Ectodermal cell (in vitro differentiated cells): ENCODE results near the gene TMCC3.

Source experiments
- H3K27ac ChIP-seq: 2 replicates; pipeline ENCODE4 v1.7.0; 2013; ENCODE audit warnings: mild to moderate bottlenecking, low read depth, low read length; ENCODE audit not compliant: insufficient read depth, poor library complexity, severe bottlenecking
- H3K27me3 ChIP-seq: 2 replicates; pipeline ENCODE4 v1.7.0; 2013; ENCODE audit warnings: mild to moderate bottlenecking, low read length; ENCODE audit not compliant: insufficient read depth, control insufficient read depth, poor library complexity, severe bottlenecking
- H3K36me3 ChIP-seq: one replicate; pipeline ENCODE4 v1.7.0; 2013; ENCODE audit warnings: low read length; ENCODE audit not compliant: control insufficient read depth, insufficient read depth
- H3K4me1 ChIP-seq: one replicate; pipeline ENCODE4 v1.7.0; 2013; ENCODE audit warnings: low read length; ENCODE audit not compliant: control insufficient read depth, insufficient read depth
- H3K4me3 ChIP-seq: 2 replicates; pipeline ENCODE4 v1.7.0; 2013; ENCODE audit warnings: low read depth, low read length, control low read depth; ENCODE audit not compliant: insufficient read depth
- H3K9me3 ChIP-seq: 2 replicates; pipeline ENCODE4 v1.7.0; 2013; ENCODE audit warnings: mild to moderate bottlenecking, low read length, moderate library complexity; ENCODE audit not compliant: control insufficient read depth
- WGBS, 2 experiments: methylation state at CpG; one replicate each; pipeline ENCODE4 v1.1.7; 2013; ENCODE audit warnings: missing lambda C conversion rate in 2 of 2; 5-methylcytosine and 5-hydroxymethylcytosine counted together

The TMCC3 gene

DNA sequence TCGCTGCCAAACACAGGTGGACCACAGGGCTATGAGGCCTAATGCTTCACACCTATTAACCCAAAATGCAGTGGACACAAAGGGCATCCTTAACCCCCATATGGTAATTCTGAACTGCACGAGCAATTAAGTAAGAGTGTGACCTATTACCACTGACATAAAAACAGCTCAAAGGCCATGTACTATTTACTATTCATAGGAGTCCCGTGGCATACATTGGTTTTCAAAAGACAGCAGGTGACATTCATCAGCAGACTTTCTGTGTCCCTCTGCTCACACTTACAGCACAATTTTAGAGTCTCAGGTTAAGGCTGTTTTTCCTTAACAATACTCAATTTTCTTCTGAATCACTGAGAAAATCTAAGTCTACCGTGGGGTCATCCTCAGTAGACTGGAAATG, 23.1 kb upstream of the TMCC3 start:
- Histone ChIP-seq H3K36me3 (no peaks in the 10 kb centered on the region), H3K4me3 (no peak overlapping the region), H3K27ac (no peak overlapping the region), H3K27me3 (no peaks in the 10 kb centered on the region), H3K9me3 (no peaks in the 10 kb centered on the region), H3K4me1 (no peaks in the 10 kb centered on the region)
- 91 to 92% methylated on average over 3 to 4 of the region's 4 CpGs for WGBS, 2 experiments

GRCh38 chr12:94671917-94672316, 21.6 kb upstream of the TMCC3 start:
- Histone ChIP-seq H3K36me3 (no peaks in the 10 kb centered on the region), H3K4me1 (no peaks in the 10 kb centered on the region), H3K9me3 (no peaks in the 10 kb centered on the region), H3K4me3 (no peak overlapping the region), H3K27ac (no peak overlapping the region), H3K27me3 (no peaks in the 10 kb centered on the region)
- WGBS, 2 experiments: 100% methylated on average over 1 of the region's 1 CpG; no CpG with 5 or more reads in 1 of the 2 experiments

DNA sequence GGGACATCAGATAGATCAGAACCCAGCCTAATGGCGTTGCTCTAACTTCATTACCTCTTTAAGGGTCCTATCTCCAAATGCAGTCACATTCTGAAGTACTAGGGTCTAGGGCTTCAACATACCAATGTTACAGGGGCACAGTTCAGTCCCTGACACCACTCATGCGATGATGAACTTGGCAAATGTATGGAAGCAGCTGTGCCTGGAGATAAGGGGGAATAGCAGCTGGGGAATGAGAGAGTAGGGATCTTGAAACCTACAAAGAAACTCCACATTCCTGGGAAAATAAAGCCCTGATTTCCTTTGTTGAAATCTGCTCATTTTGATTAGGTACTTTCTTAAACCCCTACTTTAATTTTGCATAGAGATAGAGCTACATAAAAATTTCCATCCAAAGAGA, 20.5 kb upstream of the TMCC3 start:
- WGBS, 2 experiments: 92 to 99% methylated on average over 2 of the region's 2 CpGs
- H3K27ac ChIP-seq: no peak overlapping the region
- no peaks in the 10 kb centered on the region for H3K4me1 ChIP-seq
- no peak overlapping the region for H3K4me3 ChIP-seq
- no peaks in the 10 kb centered on the region for H3K9me3 ChIP-seq
- no peaks in the 10 kb centered on the region for H3K36me3 ChIP-seq
- H3K27me3 ChIP-seq: no peaks in the 10 kb centered on the region

- H3K9me3 ChIP-seq: no peaks in the 10 kb centered on the region
- H3K27me3 ChIP-seq: no peaks in the 10 kb centered on the region
- no peak overlapping the region for H3K4me3 ChIP-seq
- WGBS, 2 experiments: 92 to 93% methylated on average over 6 of the region's 6 CpGs
- no peaks in the 10 kb centered on the region for H3K36me3 ChIP-seq
- no peaks in the 10 kb centered on the region for H3K4me1 ChIP-seq
- H3K27ac ChIP-seq: no peak overlapping the region
Observed at GRCh38 chr12:94670075-94670474, 19.7 kb upstream of the TMCC3 start.

GRCh38 chr12:94667031-94667540, 16.7 kb upstream of the TMCC3 start:
- 88 to 93% methylated on average over 2 of the region's 6 CpGs for WGBS, 2 experiments

DNA sequence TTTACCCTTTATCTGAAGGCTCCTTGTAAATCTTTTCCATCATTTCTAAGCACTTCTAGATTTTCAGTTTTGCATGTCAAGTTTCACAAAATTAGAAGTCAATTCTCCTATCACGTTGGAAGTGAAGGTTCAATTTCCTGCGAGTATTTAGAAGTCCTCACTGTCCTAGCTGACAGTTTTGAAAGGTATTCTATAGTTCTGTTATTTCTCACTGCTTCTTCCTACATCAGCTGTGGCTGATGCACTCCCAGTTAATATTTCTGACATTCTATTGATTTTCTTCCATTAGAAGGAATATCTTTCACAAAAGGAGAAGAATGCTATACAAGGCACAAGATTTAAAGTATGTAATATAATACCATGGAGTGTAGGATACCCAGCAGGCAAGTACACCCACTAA, 15.8 kb upstream of the TMCC3 start:
- H3K4me3 ChIP-seq: no peak overlapping the region
- no peak overlapping the region for H3K27ac ChIP-seq
- H3K27me3 ChIP-seq: no peaks in the 10 kb centered on the region
- H3K9me3 ChIP-seq: no peaks in the 10 kb centered on the region
- H3K36me3 ChIP-seq: no peaks in the 10 kb centered on the region
- WGBS, 2 experiments: 92 to 100% methylated on average over 2 of the region's 2 CpGs
- H3K4me1 ChIP-seq: no peaks in the 10 kb centered on the region

More at GRCh38 chr12:94667031-94667540, 16.7 kb upstream of the TMCC3 start:
- no peak overlapping the region for H3K4me3 ChIP-seq
- H3K27me3 ChIP-seq: no peaks in the 10 kb centered on the region
- H3K27ac ChIP-seq: no peak overlapping the region
- no peaks in the 10 kb centered on the region for H3K36me3 ChIP-seq
- no peaks in the 10 kb centered on the region for H3K9me3 ChIP-seq
- H3K4me1 ChIP-seq: no peaks in the 10 kb centered on the region

- 75 to 86% methylated on average over 4 of the region's 4 CpGs for WGBS, 2 experiments
- Histone ChIP-seq H3K9me3 (no peaks in the 10 kb centered on the region), H3K27me3 (no peaks in the 10 kb centered on the region), H3K4me3 (no peak overlapping the region), H3K4me1 (no peaks in the 10 kb centered on the region), H3K27ac (no peak overlapping the region), H3K36me3 (no peaks in the 10 kb centered on the region)
Observed at GRCh38 chr12:94663702-94664101, 13.3 kb upstream of the TMCC3 start.

GRCh38 chr12:94663071-94663470, 12.7 kb upstream of the TMCC3 start:
- Histone ChIP-seq H3K9me3 (no peaks in the 10 kb centered on the region), H3K4me3 (no peak overlapping the region), H3K4me1 (no peaks in the 10 kb centered on the region), H3K27me3 (no peaks in the 10 kb centered on the region), H3K27ac (no peak overlapping the region), H3K36me3 (no peaks in the 10 kb centered on the region)
- 94 to 99% methylated on average over 4 of the region's 4 CpGs for WGBS, 2 experiments

DNA sequence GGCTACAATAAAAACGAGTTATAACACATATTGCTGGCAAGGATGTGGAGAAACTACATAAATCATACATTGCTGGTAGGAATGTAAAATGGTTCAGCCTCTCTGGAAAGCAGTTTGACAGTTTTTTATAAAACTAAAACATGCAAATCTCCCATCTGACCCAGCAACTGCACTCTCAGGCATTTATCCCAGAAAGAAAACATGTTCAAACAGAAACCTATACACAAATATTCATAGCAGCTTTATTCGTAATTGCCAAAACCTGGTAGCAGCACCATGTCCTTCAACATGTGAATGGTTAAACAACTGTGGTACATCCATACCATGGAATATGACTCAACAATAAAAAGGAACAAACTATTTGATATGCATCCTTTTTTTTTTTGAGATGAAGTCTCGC, 10.1 kb upstream of the TMCC3 start:
- Histone ChIP-seq H3K27me3 (no peaks in the 10 kb centered on the region), H3K27ac (no peak overlapping the region), H3K4me1 (no peaks in the 10 kb centered on the region), H3K4me3 (no peak overlapping the region), H3K9me3 (no peaks in the 10 kb centered on the region), H3K36me3 (no peaks in the 10 kb centered on the region)
- WGBS, 2 experiments: 88 to 95% methylated on average over 2 to 3 of the region's 3 CpGs

GRCh38 chr12:94659346-94659930, 9.1 kb upstream of the TMCC3 start:
- Histone ChIP-seq H3K9me3 (no peaks in the 10 kb centered on the region), H3K27ac (no peak overlapping the region), H3K4me1 (no peaks in the 10 kb centered on the region), H3K4me3 (no peak overlapping the region), H3K36me3 (no peaks in the 10 kb centered on the region), H3K27me3 (no peaks in the 10 kb centered on the region)
- 86 to 95% methylated on average over 2 of the region's 3 CpGs for WGBS, 2 experiments

GRCh38 chr12:94658931-94659330, 8.6 kb upstream of the TMCC3 start:
- Histone ChIP-seq H3K9me3 (no peaks in the 10 kb centered on the region), H3K27me3 (no peaks in the 10 kb centered on the region), H3K36me3 (no peaks in the 10 kb centered on the region), H3K27ac (no peak overlapping the region), H3K4me3 (no peak overlapping the region), H3K4me1 (no peaks in the 10 kb centered on the region)
- 8 to 11% methylated on average over 1 of the region's 1 CpG for WGBS, 2 experiments
